Nephron (organoid): ENCODE measurements around the gene ARL15.

Experiments used
- H3K27ac Mint-ChIP-seq, 3 experiments: 2 replicates each; pipeline ENCODE4 v1.8.0; 2020; ENCODE audit warnings: mixed read lengths in 3 of 3, mild to moderate bottlenecking in 2 of 3, moderate library complexity in 1 of 3
- H3K27me3 Mint-ChIP-seq: 2 replicates; pipeline ENCODE4 v1.8.0; 2021; ENCODE audit warnings: low read depth, mild to moderate bottlenecking, moderate library complexity, mixed read lengths
- H3K36me3 Mint-ChIP-seq: 2 replicates; pipeline ENCODE4 v1.8.0; 2020; ENCODE audit warnings: low read depth, mixed read lengths
- H3K4me1 Mint-ChIP-seq: 2 replicates; pipeline ENCODE4 v1.8.0; 2020; ENCODE audit warnings: mixed read lengths
- H3K4me3 Mint-ChIP-seq, 3 experiments: 2 replicates each; pipeline ENCODE4 v1.8.0; 2020; ENCODE audit warnings: mild to moderate bottlenecking in 3 of 3, mixed read lengths in 3 of 3, moderate library complexity in 2 of 3
- H3K9me3 Mint-ChIP-seq: 2 replicates; pipeline ENCODE4 v1.8.0; 2020; ENCODE audit warnings: mixed read lengths
- TF ChIP-seq, protein P1 (sequence below), 3 experiments: fragments of 200-600 bp; sonication (generic); IDR thresholded peaks; one replicate each; pipeline ENCODE4 v1.5.0; 2021; ENCODE audit warnings: antibody characterized with exemption in 3 of 3; ENCODE audit not compliant: unreplicated experiment in 3 of 3

Gene ARL15

DNA sequence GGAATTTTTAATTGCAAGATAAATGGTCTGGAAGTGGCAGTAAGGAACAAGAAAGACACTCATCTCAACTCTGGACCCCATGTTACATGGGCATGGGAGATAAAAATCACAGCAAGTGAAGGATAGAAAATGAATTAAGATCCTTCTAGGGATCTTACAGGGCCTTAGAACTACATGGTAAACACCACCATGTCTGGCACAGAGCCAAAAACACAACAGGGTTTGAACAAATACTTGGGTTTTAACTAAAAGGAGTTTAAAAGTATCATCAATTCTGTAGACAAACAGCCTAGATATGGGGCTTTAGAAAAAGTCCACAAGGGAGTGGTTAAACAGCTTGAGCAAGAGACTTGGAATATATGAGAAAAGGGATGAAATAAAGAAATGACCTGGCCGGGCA lies 366.4 kb downstream of the ARL15 start:
- Mint-ChIP-seq H3K4me1 (peaks cover 17% of the 10 kb centered on the region), H3K9me3 (peaks cover 5% of the 10 kb centered on the region), H3K4me3 (no peak overlapping the region), H3K27ac (no peak overlapping the region), H3K27me3 (no peaks in the 10 kb centered on the region), H3K36me3 (peaks cover 16% of the 10 kb centered on the region)
- TF ChIP-seq, protein P1, sequence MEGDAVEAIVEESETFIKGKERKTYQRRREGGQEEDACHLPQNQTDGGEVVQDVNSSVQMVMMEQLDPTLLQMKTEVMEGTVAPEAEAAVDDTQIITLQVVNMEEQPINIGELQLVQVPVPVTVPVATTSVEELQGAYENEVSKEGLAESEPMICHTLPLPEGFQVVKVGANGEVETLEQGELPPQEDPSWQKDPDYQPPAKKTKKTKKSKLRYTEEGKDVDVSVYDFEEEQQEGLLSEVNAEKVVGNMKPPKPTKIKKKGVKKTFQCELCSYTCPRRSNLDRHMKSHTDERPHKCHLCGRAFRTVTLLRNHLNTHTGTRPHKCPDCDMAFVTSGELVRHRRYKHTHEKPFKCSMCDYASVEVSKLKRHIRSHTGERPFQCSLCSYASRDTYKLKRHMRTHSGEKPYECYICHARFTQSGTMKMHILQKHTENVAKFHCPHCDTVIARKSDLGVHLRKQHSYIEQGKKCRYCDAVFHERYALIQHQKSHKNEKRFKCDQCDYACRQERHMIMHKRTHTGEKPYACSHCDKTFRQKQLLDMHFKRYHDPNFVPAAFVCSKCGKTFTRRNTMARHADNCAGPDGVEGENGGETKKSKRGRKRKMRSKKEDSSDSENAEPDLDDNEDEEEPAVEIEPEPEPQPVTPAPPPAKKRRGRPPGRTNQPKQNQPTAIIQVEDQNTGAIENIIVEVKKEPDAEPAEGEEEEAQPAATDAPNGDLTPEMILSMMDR (IDR thresholded peaks at IDR 0.05; ENCODE audit: unreplicated experiment in 3 of 3): no peak

DNA sequence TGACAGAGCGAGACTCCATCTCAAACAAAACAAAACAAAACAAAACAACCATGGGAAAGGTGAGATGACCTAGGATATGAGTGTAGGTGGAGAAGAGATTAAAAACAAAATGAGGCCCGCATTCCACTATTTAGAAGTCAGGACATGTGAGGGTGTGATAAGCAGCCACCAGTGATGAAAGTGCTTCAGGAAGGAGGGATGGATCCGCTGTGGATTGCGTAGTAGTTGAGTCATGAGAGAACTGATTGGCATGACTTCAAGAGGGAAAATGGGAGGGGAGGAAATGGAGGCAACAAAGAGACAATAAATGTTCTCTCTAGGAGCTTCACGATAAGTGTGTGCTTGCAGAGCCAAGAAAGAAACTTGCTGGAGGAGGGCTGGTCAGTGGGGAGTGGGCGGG lies 367.6 kb downstream of the ARL15 start:
- Mint-ChIP-seq H3K27ac (peak overlapping the region in 2 of 3 experiments; percentile 20 to 31), H3K27me3 (no peaks in the 10 kb centered on the region), H3K36me3 (peaks cover 19% of the 10 kb centered on the region), H3K9me3 (peaks cover 5% of the 10 kb centered on the region), H3K4me1 (peaks cover 9% of the 10 kb centered on the region), H3K4me3 (no peak overlapping the region)
- TF ChIP-seq, protein P1 (IDR thresholded peaks at IDR 0.05; ENCODE audit: unreplicated experiment in 3 of 3): no peak

DNA sequence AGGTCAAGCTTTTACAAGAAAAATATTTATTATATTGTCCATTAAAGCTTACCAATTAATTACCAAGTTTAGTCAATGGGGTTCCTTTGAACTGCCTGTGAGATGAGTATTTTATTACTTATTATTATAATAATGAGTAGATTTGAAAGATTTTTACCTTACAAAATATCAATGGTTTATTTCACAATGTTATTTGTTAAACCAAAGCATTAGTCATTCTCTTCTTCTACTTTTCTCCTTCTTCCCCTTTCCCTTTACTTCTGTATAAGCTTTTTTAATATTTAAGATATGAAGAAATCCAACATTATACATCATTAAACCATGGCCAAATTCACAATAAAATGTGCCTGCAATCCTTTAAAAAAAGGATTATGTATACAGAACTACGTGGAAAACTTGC lies 369.5 kb downstream of the ARL15 start:
- H3K36me3 Mint-ChIP-seq: peaks cover 12% of the 10 kb centered on the region
- H3K27me3 Mint-ChIP-seq: no peaks in the 10 kb centered on the region
- TF ChIP-seq, protein P1 (IDR thresholded peaks at IDR 0.05; ENCODE audit: unreplicated experiment in 3 of 3): no peak
- no peak overlapping the region for H3K4me3 Mint-ChIP-seq
- H3K27ac Mint-ChIP-seq: no peak overlapping the region
- peaks cover 23% of the 10 kb centered on the region for H3K4me1 Mint-ChIP-seq
- H3K9me3 Mint-ChIP-seq: no peaks in the 10 kb centered on the region

DNA sequence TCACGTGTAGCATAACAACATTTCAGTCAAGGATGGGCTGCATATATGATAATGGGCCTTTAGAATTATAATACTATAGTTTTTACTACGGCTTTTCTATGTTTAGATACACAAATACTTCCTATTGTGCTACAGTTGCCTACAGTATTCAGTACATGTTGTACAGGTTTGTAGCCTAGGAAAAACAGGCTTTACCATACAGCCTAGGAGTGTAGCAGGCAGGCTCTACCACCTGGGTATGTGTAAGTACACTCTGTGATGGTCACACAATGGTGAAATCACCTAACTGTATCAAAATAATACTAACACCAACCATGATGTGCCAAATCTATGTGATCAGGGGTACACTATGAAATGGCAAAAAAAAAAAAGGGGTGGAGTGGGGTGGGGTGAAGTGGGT lies 372.9 kb downstream of the ARL15 start:
- Mint-ChIP-seq H3K27ac (peak overlapping the region in 2 of 3 experiments; percentile 93), H3K4me1 (peaks cover 31% of the 10 kb centered on the region), H3K4me3 (no peak overlapping the region), H3K36me3 (peaks cover 7% of the 10 kb centered on the region), H3K9me3 (no peaks in the 10 kb centered on the region), H3K27me3 (no peaks in the 10 kb centered on the region)
- TF ChIP-seq, protein P1 (IDR thresholded peaks at IDR 0.05; ENCODE audit: unreplicated experiment in 3 of 3): no peak

DNA sequence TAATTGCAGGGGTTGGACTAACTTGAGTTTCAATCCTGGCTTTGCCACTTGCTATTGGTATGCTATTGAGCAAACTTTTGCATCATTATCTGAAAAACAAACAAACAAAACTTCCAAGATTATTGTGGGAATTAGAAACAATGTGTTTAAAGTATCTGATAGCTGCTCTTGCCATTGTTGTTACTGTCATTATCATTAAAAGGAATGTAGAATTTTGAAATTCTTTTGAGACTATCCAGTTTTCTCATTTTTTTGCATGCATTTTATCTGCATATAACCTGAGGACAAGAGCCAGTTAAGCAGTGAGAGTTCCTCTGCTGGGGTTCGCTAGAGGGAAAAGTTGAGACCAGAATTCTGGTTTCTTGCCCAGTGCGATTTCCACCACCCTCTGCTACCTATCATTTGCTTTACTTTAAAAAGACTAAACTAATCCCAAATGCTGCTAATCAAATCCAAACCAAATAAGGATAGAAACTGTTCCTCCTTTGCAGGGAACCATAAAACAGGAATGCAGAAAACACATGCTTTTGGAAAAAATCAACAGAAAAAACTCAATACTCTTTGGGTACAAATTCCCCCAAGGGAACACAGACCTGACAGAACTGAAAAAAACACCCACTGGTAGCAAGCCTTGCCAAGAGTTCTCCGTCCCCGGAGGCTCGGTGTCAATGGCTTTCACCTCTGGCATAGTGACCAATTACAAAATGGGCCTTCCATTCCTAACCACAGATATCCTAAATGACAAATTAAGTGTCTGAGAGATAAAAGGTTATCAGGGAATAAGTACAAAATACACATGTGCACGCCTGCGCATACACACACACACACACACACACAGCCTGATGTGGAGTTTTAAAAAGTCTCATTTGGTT lies 373.7 kb downstream of the ARL15 start:
- Mint-ChIP-seq H3K4me1 (peaks cover 31% of the 10 kb centered on the region), H3K27ac (peak overlapping the region; percentile 60 to 93 (median 93)), H3K4me3 (peak overlapping the region in 1 of 3 experiments; percentile 45), H3K36me3 (peaks cover 7% of the 10 kb centered on the region), H3K9me3 (no peaks in the 10 kb centered on the region), H3K27me3 (no peaks in the 10 kb centered on the region)
- TF ChIP-seq, protein P1 (IDR thresholded peaks at IDR 0.05; ENCODE audit: unreplicated experiment in 3 of 3): no peak
